ENCODE measurements around the gene CREM.
"Not testable (repeated sequence)": the region's sequence is repeated elsewhere in the genome, so short reads cannot be mapped to it uniquely, and the experiment has no call there.

The CREM gene

DNA sequence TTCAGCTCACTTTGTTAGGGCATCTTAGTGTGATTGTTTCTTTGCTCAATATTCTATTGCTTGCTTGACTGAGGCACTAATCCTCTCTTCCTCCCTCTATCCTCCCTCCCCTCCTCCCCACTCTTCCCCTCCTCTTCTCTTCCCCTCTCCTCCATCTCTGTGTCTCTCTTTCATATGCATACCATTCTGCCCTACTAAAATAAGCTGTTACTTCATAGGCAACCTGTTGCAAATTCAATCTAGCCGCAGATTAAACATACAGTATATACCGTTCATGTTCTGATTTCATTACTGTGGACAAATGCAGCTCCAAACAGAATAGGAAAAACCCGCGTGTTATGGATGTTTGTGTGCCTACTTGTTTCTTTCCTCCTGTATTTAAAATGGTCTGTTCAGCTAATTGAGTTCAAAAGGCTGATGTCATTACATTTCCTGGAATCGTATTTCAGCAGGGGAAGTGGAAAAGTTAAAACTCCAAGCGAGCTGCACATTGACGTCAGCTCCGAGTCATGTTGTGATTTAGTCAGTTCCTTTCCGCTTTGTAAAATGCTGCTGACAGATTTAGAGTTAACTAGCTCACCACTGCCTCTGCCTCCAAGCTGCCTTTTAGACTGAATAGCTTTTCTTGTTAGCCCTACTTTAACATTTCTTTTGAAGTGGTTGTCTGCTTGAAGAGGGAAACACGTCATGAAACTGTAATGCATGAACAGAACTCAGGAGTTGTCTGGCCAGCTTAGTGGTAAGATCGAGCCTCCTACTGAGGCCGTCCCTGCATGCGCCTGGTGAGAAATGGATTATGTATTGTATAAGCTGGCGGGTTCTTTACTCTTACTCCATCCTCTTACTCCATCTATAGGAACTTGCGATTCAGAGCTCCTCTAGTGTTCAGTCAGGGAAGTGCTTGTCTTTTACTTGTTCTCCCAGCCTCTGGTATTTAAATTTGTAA, 69.0 kb downstream of the CREM start:
- peak; percentile 93 to 96 for DNase-seq

DNA sequence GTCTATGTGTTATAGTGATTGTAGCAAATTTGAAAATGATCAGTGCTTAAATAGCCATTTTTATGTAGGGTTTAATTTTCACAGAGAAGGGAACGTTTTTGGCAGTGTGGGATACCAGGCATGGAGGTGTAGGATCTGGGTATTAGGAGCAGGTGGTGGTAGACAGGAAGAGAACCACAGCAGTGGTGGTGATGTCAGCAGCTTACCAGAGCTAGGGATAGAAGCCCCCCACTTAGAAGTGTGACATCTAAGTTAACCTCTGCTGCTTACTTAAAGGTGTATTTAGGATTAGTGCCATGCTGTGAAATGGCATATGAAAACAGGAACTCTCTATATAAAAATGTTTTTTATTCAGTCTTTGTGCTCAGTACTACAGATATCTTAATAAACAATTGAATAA, 73.8 kb downstream of the CREM start:
- no peak for DNase-seq

DNA sequence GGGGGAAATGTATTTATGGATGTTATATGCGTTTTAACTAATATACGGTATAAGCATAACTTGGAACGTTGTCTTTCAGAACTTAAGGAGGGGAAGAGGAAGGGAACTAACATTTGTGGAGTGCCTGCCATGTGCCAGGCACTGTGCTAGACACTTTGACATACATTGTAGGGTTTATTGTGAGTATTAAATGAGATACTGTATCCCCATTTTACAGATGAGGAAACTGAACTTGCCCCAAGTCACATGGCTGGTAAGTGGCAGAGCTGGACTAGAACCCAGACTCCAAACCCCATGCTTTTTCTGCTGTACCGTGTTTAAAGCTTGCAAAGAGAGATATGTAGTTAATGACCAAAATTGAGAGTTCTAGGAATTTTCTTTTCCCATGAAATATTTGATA, 74.6 kb downstream of the CREM start:
- DNase-seq = no peak

DNA sequence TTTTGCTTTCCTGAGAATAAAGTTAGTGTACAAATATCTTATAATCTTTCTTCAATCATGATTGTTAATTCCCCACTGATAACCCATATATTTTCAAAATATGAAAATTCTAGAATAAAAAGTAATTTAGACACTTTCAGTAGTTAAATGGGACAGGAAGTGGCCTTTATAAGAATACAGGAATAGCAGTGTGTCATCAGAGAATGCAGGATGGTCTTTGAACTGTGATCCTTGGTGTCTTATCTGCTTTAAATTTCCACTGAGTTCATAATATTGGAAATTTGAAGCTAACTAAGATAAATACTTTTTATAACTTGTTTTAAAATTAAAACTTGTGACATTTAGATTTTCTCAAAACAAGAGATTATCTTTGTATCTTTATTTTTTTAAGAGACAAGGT, 75.4 kb downstream of the CREM start:
- no peak for DNase-seq

DNA sequence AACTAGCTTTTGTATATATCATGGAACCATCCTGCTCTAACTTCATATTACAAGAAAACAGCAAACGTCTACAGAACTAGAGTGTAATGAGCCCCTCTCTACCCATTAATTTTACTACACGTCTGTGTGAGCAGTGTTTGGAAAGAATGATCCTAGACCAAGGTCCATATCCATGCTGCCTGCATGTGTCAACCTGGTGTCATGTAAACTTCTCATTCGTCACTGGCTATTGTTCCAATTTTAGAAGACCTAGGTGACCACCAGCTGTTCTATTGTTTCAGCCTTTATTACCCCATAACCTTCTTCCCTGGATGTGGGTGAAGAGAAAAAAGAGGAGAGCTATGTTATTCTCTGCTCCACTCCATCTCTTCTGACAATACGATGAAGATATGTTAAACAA, 77.1 kb downstream of the CREM start:
- no peak for DNase-seq

DNA sequence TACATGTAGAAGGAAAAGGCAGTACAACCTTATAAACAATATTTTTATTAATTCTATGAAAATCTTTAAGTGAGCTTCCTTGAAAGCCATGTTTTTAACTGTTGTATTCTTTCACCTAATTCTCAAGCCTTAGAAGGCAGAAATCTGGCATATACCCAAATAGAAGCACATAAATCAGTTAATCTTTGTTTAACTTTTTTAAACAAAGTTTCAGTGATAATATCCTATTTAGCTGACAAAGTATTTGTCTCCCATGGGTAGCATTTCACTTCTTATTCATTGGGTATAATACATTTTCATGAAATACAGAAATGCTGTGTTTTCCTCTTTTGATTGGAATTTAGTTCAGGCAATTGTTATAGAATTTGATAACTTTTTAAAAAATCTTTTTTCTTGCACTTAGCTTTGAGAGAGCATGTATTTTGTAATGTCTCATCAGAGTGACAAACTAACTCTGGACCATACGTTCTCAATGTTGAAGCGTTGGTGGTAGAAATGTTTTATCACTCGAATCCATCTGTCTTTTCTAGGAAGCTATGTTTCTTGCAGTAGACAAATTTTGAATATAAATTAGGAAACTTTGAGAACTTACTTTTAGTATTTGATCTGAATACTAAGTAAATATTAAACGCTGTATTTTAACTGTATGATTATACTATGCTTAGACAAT, 78.1 kb downstream of the CREM start:
- no peak for DNase-seq

DNA sequence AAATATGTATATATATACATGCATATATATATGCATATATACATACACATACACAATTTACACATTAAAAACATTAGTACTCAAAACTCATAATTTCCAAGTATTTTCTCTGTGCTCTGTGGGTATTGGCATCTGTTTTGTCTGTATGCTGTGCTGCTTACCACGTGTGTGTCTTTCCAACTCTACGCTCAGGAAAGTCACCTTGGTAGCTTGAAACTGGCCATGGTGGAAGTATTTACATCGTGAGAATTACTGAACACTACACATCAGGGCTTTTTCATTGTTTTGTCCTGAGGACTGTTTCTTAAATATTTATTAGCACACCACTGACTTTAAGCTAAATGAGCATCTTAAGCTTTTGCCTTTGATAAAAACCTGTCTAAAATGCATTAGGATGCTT, 79.6 kb downstream of the CREM start:
- DNase-seq = no peak

DNA sequence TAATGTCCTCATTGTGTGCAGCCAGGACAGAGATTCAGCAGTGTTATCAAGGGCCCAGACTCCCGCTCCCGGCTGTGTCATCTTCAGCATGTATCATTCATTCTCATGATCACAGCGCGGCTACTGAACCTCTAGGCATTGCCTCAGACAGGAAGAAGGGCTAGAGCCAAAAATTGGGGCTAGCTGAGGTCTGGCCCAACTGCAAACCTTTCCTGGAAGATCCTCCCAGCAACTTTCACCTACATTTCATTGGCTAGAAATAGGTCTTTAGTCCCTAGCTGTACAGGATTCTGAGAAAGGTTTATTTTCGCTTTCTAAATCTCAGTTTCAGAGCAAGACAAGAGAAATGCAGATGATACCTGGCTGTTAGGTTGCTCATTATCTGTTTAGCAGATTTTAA, 81.9 kb downstream of the CREM start:
- DNase-seq = peak; percentile 19 to 74

DNA sequence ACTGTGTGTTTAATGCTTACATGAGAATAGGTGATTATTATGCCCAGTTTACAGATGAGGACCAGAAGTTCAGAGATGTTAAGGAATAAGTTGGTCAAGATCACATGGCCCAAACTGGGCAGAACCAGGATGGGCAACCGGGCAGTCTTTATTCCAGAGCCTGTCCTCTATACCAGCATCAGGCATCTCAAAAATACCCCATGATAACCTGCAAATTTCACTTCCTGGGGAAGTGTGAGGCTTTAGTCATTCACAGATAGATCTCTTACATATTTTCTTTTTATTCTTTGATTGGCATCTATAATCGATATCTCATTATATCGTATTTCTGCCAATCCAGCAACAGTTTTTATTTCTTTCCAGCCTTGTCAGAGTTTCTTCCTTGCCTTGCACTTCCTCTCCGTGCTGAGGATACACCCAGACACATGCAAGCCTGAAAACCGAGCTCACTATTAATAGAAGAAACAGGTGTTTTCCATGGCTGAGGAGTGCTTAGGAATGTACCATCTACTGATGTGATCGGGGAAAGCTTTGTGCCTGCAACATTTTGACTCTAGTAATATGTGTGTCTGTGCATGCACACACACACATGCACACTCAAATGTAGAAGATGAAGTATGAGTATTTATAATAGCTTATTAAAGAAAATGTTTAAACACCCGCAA, 82.4 kb downstream of the CREM start:
- DNase-seq = no peak

DNA sequence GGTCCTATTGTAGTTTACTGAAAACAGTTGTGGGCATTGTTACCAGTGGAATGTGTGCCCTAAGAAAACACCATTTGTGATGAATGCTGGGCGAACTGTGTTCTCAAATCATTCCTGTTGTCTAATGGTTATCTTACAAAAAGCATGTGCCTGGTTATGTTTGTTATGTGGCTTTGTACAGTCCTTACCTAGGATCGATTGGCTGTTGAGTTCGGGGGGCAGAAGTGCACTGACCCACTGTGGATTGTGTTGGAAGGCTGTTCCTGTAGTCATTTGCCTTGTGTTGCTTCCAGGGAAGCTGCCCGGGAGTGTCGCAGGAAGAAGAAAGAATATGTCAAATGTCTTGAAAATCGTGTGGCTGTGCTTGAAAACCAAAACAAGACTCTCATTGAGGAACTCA, 84.3 kb downstream of the CREM start:
- DNase-seq = no peak

DNA sequence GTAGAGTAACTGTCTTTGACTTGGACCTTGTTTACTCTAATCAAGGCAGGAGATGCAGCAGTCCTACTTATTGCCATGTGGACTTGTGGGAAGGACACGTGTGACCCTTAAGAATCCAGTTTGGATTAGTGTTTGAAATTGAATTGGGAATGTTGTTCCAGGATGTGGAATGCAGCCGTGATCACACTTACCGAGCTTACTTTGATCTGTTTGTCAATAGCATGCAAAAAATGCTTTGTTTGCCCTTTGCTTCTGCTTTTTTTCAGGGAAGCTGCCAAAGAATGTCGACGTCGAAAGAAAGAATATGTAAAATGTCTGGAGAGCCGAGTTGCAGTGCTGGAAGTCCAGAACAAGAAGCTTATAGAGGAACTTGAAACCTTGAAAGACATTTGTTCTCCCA, 84.7 kb downstream of the CREM start:
- DNase-seq = no peak

DNA sequence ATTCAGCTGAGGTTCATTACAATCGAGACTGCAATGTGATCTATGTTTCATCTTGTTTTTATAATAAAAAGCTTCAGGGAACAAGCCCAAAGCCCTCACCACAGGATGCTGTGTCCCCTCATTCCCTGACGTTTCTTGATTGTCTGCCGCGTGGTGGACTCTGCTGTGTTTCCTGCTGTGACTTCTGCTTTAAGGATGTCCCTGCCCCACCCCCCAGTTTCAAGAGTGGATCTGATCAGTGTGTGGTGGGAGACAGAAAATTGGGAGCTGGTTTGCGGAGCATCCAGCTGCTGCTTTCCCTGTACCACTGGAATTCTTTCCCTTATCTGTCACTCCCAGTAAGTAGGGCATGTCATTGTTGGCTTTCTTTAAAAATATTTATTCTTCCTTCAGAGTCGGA, 86.2 kb downstream of the CREM start:
- DNase-seq = no peak

DNA sequence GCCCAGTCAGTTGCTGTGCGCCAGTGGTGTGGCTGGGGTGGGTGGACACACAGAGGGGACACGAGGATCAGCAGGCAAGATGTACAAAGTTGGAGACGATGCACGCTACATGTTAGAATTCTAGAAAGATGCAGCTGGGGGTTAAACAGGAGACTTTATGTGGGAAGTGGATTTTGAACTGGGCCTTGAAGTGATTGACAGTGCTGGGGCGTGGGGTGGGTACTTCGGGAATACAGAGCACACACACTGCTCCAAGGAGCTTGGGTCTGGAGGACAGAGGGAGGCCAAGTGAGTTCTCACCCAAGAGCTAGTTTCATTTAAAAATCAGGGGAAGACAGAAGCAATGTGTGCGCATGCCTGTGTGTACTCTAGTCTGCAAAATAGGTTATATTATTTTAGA, 87.1 kb downstream of the CREM start:
- no peak for DNase-seq

DNA sequence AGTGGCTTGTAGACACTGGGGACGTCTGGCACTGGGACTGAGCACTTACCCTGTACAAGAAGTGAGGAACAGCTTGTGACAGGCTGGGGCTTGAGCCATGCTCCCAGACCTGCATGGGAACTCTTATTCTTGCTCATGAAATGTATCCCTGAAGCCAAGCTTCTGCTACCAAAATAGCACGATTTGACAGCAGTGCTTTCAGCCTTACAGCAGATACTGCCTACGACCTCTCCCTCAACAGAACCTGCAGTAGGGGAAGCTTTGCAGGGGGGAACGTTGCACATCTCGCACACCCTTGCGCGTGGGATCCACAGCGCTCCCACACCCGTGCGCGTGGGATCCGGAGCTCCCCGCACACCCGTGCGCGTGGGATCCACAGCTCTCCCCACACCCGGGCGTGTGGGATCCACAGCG, 88.0 kb downstream of the CREM start:
- DNase-seq = no peak

DNA sequence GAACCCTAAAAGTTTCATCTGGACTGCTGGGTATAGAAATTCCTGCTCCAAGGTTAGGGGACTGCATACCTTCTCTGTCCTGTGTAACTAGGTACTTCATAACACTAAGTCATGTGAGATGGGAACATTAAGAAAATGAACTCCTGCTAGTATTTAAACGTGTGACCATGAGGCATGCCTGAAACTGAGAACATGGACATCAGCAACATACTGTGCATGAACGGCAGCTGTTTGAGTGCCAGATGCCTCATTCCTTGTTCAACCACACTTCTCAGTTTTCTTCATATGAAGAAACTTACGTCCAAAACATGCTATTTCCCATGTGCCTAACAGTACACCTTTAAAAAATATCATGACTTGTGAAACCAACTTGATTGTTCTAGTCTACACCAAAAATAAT, 88.5 kb downstream of the CREM start:
- no peak for DNase-seq

DNA sequence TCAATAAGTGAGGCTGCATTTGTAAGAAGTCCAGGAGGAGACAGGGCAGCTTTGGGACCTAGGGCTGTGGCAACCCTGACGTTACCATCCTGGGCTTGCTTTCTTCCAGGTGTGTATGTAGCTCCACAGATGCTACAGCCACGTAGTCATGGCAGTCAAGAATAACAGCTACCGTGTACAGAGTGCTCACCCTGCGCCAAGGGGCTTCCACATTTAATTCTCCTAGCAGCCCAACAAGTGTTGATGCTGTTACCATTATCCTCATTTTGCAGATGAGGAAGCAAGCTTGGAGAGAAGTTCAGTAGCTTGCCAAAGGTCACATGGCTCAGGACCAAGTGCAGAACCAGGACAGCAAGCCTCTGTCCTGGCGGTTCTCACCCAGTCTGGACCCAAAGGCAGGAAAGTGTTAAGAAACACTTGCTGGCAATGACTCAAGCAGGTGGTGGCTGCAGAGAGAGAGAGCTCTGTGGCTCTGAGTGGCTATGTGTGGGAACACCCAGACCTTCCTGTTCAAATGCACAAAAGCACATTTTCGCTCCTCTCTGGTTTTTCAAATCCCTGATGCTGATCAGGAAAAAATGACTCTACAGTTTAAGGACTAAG, 89.8 kb downstream of the CREM start:
- peak in 1 of 2 donors; percentile 19 for DNase-seq

DNA sequence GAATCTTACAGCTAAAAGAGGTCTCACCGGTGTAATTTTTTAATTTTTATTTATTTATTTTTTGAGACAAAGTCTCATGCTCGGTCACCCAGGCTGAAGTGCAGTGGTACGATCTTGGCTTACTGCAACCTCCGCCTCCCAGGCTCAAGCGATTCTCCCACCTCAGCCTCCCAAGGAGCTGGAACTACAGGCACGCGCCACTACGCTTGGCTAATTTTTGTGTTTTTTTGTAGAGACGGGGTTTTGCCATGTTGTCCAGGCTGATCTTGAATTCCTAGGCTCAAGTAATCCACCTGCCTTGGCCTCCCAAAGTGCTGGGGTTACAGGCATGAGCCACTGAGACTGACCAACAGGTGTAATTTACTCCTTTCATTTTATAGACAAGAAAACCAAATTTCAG, 90.3 kb downstream of the CREM start:
- not testable (repeated sequence) for DNase-seq

DNA sequence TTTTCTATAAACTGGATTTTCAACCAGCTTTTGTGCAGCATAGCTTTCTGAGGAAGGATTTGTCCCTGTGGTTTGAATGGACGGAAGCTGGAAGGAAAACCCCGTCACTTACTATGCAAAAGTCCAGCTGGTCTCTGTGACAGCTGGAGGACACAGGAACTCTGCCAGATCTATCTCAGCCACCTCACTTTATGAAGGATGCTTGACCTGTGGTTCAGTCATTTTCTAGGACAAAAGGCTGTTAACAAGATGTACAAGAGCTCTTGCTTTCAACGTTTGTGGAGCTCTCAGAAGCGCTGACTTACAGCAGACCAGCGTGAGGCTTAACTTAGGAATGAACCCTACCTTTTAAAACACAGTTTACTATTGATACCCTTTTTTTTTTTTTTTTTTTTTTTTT, 90.8 kb downstream of the CREM start:
- DNase-seq = no peak

DNA sequence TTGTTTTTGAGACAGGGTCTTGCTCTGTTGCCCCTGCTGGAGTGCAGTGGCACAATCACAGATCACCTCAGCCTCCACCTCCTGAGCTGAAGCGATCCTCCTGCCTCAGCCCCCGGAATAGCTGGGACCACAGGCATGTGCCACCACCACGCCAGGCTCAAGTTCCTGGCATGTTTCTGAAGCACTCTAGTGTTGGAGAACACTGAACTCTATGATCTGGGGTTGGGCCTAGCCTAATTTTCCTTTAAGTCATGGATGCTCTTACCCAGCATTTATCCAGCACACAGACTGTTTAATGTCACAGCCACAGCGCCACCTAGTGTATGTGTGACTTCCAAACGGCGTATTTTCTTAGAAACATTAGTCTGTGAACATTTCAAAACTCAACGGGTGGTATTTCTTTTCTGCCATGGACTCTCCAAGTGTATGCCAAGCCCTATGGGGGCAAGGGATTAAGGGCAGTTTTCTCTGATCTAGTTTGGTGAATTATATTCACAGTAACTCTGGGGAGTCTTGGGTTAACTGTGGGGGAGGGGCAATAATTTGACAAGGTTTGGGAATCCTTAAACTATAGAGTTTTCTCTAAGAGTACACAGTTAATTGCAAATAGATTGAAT, 91.8 kb downstream of the CREM start:
- DNase-seq = peak; percentile 83 to 88

DNA sequence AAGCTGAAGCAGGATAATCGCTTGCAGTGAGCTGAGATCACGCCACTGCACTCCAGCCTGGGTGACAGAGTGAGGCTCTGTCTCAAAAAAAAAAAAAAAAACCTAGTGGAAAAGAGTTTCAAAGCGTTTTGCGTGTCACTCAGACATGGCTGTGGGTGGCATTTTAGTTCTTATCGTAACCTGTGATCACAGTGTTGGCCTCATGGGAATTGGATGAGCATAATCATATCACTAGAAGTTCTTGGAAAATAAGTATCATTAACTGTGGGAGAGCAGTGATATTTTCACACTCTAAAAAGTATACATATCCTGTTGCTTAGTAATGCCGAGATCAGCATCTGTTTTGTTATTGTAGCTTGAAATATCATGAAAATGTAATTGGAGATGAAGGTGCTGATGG, 92.6 kb downstream of the CREM start:
- DNase-seq = peak in 1 of 2 donors; percentile 33

DNA sequence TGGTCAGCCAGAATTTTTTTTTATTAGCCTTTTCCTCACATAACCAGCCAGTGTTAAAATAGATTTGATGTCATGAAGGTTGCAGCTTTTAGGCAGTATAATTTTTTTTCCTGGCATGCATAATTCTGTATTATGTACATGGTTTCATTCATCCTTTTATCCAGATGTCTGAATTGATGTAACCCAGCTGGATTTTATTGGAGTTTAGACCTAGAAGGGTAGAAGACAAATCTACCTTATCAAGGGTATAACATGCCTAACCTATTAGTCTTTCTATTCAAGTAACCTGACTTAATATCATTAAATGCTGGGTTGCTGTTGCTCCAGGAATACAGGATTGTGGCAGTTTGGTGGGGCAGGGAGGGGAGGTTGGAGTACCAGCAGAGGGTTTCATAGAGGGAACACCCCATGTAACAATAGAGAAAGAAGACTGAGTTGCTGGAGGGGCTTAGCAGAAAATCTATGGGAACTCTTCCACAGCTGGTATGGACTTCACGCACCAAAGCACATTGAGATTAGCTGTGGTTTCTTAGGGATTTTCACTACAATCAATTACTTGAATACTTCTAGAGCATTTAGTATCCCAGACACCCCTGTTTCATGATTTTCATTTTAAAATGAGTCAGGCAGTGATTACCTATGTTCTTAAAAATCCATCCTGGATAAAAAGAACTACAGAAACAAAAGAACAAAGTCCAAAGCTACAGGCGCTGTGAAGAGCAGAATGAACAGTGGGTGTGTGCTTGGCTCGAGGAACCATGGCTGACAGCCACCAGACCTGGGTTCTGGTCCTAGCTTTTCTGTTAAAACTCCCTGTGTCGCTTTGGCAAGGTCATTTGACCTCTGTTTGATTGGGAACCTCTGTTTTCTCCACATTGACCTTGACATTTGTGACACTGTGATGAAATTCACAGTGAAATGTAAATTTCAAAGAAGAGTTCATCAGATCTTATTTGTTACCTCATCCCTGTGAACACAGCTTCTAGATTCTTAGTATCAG, 93.5 kb downstream of the CREM start:
- DNase-seq = no peak

DNA sequence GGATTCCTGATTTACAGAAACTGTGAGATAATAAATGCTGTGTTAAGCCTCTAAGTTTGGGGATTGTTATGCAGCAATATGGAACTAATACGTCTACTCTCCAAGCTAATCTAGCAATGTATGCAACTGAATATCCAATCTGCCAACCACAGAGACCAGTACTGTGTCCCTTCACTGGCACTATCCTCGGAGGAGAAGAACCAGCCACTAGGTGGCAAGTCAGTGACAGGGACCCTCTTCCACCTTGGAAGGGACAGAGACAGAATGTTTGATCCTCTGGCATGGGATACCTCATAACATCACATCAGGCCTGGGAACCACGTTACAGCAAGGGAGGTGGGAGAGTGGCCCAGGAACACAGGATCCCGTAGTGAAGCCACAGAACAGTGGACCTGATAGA, 96.4 kb downstream of the CREM start:
- no peak for DNase-seq

All from CD4-positive, alpha-beta T cell treated with Interferon alpha-2 for 1 hour (primary cell).